Measurements from ENCODE around the gene BORCS8. TPM values are rescaled to one million over a fixed set of nuclear protein-coding genes. Genes with fewer than 3 reads are reported as not detected.

Gene BORCS8
- total RNA-seq, 1 donor from 2014 or later, result 26.4 TPM

- H3K27me3 ChIP-seq (ENCODE audit: control insufficient read depth, insufficient read depth, low read length), result no peaks in the 10 kb centered on the region
- H3K36me3 ChIP-seq (ENCODE audit: control insufficient read depth, insufficient read depth, low read length), result peaks cover 3% of the 10 kb centered on the region
- no peak overlapping the region for H3K4me3 ChIP-seq (ENCODE audit: low read depth, low read length)
- no peak for DNase-seq (ENCODE audit: low read depth)
- TF ChIP-seq CTCF (IDR thresholded peaks at IDR 0.05; ENCODE audit: insufficient read depth, low read length, poor library complexity, severe bottlenecking), result no peak
Observed at GRCh38 chr19:19193926-19194325, 2.0 kb upstream of the BORCS8 start.

GRCh38 chr19:19192910-19193423, 1.0 kb upstream of the BORCS8 start:
- TF ChIP-seq CTCF (IDR thresholded peaks at IDR 0.05; ENCODE audit: insufficient read depth, low read length, poor library complexity, severe bottlenecking), result no peak
- H3K4me3 ChIP-seq (ENCODE audit: low read depth, low read length), result peak overlapping the region; percentile 89
- peaks cover 3% of the 10 kb centered on the region for H3K36me3 ChIP-seq (ENCODE audit: control insufficient read depth, insufficient read depth, low read length)
- no peaks in the 10 kb centered on the region for H3K27me3 ChIP-seq (ENCODE audit: control insufficient read depth, insufficient read depth, low read length)
- DNase-seq (ENCODE audit: low read depth), result no peak

GRCh38 chr19:19191768-19192077, 229 bp downstream of the BORCS8 start:
- no peak for DNase-seq (ENCODE audit: low read depth)
- peak overlapping the region; percentile 91 for H3K4me3 ChIP-seq (ENCODE audit: low read depth, low read length)
- no peak for TF ChIP-seq CTCF (IDR thresholded peaks at IDR 0.05; ENCODE audit: insufficient read depth, low read length, poor library complexity, severe bottlenecking)
- no peaks in the 10 kb centered on the region for H3K27me3 ChIP-seq (ENCODE audit: control insufficient read depth, insufficient read depth, low read length)
- H3K36me3 ChIP-seq (ENCODE audit: control insufficient read depth, insufficient read depth, low read length), result peaks cover 1% of the 10 kb centered on the region

GRCh38 chr19:19186742-19187141, 5.2 kb downstream of the BORCS8 start:
- H3K4me3 ChIP-seq (ENCODE audit: low read depth, low read length), result no peak overlapping the region
- DNase-seq (ENCODE audit: low read depth), result no peak
- H3K27me3 ChIP-seq (ENCODE audit: control insufficient read depth, insufficient read depth, low read length), result no peaks in the 10 kb centered on the region
- TF ChIP-seq CTCF (IDR thresholded peaks at IDR 0.05; ENCODE audit: insufficient read depth, low read length, poor library complexity, severe bottlenecking), result no peak
- H3K36me3 ChIP-seq (ENCODE audit: control insufficient read depth, insufficient read depth, low read length), result peaks cover 1% of the 10 kb centered on the region

- H3K36me3 ChIP-seq (ENCODE audit: control insufficient read depth, insufficient read depth, low read length), result peaks cover 3% of the 10 kb centered on the region
- TF ChIP-seq CTCF (IDR thresholded peaks at IDR 0.05; ENCODE audit: insufficient read depth, low read length, poor library complexity, severe bottlenecking), result peak; percentile 60
- no peak overlapping the region for H3K4me3 ChIP-seq (ENCODE audit: low read depth, low read length)
- no peak for DNase-seq (ENCODE audit: low read depth)
- H3K27me3 ChIP-seq (ENCODE audit: control insufficient read depth, insufficient read depth, low read length), result no peaks in the 10 kb centered on the region
Observed at GRCh38 chr19:19185853-19186740, 5.9 kb downstream of the BORCS8 start.
